Stimulated activated naive CD8-positive, alpha-beta T cell treated with anti-CD3 and anti-CD28 coated beads, Interleukin-15, Interleukin-2, amounts not matched to agents 100 ng/mL and 50 ng/mL, for 24 hours (primary cell): ENCODE measurements around the gene GJB6.

Source experiments
- H3K27ac Mint-ChIP-seq: one replicate; pipeline ENCODE4 v1.8.0; 2021; ENCODE audit warnings: mild to moderate bottlenecking, mixed read lengths
- H3K27me3 Mint-ChIP-seq: one replicate; pipeline ENCODE4 v1.8.0; 2021; ENCODE audit warnings: mixed read lengths
- H3K36me3 Mint-ChIP-seq: one replicate; pipeline ENCODE4 v1.8.0; 2021; ENCODE audit warnings: low read depth, mixed read lengths
- H3K4me1 Mint-ChIP-seq: one replicate; pipeline ENCODE4 v1.8.0; 2021; ENCODE audit warnings: low read depth, mixed read lengths
- H3K4me3 Mint-ChIP-seq: one replicate; pipeline ENCODE4 v1.8.0; 2021; ENCODE audit warnings: mild to moderate bottlenecking, mixed read lengths
- H3K9me3 Mint-ChIP-seq: one replicate; pipeline ENCODE4 v1.8.0; 2021; ENCODE audit warnings: mixed read lengths

GJB6 gene

DNA sequence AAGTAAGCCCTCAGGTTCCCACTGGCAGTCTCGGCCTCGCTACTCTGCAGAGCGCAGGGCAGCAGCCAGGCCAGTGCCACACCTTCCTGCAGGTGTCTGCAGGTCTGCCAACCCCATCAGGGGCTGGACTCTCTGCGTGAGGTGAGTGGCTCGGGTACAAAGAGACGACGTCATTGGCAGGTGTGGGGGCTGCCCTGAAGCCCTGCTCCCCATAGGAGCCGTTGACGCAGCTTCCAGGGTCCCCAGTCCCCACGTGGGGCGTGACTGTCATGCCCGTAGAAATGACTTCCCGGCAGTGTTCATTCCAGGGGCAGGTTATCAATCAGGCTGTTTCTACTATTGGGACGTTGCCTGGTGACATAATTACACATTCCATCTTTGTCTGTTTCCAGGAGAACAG lies 15.3 kb upstream of the GJB6 start:
- peaks cover 6% of the 10 kb centered on the region for H3K27me3 Mint-ChIP-seq
- H3K4me1 Mint-ChIP-seq, result no peaks in the 10 kb centered on the region
- H3K27ac Mint-ChIP-seq, result no peak overlapping the region

DNA sequence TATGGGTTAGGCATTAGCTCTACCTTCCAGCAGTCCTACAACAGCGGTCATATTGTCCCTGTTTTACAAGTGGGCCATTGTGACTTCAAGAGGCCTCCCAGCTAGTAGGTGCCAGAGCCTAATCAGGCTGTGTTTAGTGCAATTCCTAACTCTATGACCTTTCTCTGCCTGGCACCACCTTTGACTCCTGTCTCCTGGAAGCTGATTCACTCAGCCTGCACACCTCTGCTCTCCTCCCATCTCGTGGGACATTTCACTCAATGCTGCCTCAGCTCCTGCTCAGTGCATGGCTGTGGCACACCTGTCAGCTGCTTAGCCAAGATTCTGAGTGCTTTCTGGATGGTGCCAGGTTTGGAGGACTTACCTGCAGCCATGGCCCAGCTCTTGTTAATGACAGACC lies 9.5 kb upstream of the GJB6 start:
- H3K4me3 Mint-ChIP-seq, result no peak overlapping the region
- H3K36me3 Mint-ChIP-seq, result no peaks in the 10 kb centered on the region
- H3K4me1 Mint-ChIP-seq, result no peaks in the 10 kb centered on the region
- peaks cover 14% of the 10 kb centered on the region for H3K27me3 Mint-ChIP-seq
- H3K9me3 Mint-ChIP-seq, result peaks cover 4% of the 10 kb centered on the region
- no peak overlapping the region for H3K27ac Mint-ChIP-seq

More for the DNA sequence above, 15.3 kb upstream of the GJB6 start:
- Mint-ChIP-seq H3K36me3 (no peaks in the 10 kb centered on the region), H3K9me3 (peaks cover 4% of the 10 kb centered on the region), H3K4me3 (no peak overlapping the region)

DNA sequence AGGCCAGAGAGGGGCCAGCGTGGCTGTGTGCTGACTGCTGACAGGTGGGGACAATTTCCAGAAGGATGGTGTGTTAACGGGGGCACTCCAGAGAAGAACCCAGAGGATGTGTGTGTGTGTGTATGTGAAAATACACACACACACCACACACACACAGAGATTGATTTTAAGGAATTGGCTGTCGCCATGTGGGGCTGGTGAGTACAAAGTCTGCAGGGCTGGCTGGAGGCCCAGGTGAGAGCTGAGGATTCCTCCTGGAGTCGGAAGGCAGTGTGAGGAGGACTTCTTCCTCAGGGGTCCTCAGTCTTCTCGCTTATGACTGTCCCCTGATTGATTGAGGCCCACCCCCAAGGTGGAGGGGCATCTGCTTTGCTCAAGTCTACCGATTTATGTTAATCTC lies 7.6 kb upstream of the GJB6 start:
- Mint-ChIP-seq H3K4me3 (no peak overlapping the region), H3K9me3 (peaks cover 4% of the 10 kb centered on the region), H3K4me1 (no peaks in the 10 kb centered on the region), H3K27me3 (peaks cover 16% of the 10 kb centered on the region), H3K27ac (no peak overlapping the region), H3K36me3 (no peaks in the 10 kb centered on the region)

DNA sequence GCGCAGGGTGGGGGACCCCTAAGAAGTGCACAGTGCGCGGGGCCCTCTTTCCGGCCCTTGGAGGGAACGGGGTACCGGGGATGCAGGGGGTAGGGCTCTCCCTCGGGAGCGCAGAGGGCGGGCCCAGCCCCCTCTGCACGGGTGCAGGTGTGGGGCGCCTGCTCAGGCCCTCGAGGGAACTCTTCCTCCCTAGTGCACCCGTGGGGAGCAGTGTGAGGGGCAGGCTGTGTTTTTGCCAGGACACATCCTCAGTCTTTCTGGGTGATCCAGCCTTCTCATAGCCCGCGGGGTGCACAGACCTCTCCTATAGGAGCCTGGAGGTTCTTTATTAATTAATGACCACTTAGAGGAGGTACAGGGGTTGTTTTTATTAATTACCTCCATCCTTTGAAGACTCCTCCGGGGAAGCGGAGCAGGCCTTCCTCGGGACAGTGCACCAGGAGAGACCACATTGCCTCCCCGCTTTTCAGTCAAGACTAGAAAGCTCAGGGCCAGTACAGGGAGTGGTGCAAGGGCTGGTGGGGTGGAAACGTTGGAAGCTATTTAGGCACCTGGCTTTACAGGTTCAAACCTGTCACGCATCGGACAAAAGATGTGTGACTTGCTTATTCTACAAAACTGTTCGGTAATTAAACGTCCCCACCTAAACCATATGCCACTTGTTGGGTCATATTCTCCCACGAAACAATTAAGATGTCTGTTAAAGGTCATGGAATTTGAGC lies 598 bp upstream of the GJB6 start:
- no peak overlapping the region for H3K27ac Mint-ChIP-seq
- no peaks in the 10 kb centered on the region for H3K36me3 Mint-ChIP-seq
- no peaks in the 10 kb centered on the region for H3K9me3 Mint-ChIP-seq
- peaks cover 5% of the 10 kb centered on the region for H3K4me1 Mint-ChIP-seq
- H3K27me3 Mint-ChIP-seq, result peaks cover 49% of the 10 kb centered on the region
- H3K4me3 Mint-ChIP-seq, result no peak overlapping the region

DNA sequence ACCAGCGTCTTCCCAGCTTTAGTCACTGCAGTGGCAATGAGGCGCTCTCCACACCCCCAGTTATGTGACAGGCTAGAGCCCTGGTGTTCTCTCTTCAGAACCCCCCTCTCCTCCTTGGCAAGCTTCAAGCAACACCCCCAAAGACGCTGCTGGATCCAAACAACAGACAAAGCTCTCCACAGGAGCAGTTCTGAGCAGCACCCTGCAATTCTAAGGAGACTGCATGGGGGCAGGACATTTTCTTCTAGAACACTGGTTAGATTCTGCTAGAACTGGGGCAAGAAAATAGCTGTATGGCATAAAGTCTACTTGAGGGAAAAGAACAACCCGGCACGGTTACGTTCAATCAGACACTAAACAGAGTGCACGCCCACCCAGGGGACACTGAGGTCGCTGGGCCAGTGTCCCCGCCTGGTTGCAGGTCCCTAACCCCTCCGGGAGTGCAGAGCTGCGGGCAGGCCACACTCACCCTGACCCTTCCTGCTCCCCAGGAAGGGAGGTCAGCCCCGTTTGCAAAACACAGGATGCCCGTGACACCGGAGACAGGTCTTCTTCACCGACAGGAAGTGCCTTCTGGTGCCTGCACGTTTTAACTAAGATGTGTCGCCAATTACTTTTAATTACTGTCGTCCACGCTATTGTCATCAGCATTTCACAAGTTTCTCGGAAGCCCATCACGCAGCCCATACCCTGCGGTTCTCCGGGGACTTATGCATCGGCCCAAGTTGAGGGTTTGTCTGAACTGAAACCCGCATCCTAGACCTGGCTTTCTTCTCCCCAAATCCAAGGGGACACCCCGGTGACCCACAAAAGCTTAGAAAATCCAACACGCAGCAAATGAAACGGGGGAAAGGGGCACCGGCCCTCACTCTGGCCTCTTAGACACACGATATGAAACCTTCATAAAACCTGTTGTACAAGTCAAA lies 943 bp downstream of the GJB6 start:
- no peaks in the 10 kb centered on the region for H3K36me3 Mint-ChIP-seq
- peaks cover 5% of the 10 kb centered on the region for H3K4me1 Mint-ChIP-seq
- peak overlapping the region; percentile 78 for H3K4me3 Mint-ChIP-seq
- peak overlapping the region; percentile 58 for H3K27ac Mint-ChIP-seq
- H3K27me3 Mint-ChIP-seq, result peaks cover 45% of the 10 kb centered on the region
- H3K9me3 Mint-ChIP-seq, result no peaks in the 10 kb centered on the region

DNA sequence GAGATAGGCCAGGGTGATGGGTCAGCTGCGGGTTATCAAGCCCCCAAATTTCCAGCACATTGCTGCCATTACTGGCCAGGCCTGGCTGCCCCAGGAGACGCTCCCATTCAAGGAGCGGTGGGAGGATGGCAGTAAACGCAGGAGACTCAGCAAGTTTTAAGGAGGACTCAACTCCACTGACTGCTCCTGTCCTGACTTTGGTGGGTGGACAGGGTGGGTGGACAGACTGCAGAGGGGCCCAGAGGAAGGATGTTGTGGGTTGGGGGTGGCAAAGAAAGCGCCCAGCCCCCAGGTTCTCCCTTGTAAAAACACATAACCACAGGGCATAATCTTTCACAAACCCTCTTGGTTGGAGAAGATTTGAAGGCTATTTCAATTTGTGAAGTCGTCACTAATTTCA lies 4.4 kb downstream of the GJB6 start:
- Mint-ChIP-seq H3K9me3 (no peaks in the 10 kb centered on the region), H3K27ac (no peak overlapping the region), H3K4me3 (no peak overlapping the region), H3K27me3 (peaks cover 28% of the 10 kb centered on the region), H3K4me1 (peaks cover 5% of the 10 kb centered on the region), H3K36me3 (no peaks in the 10 kb centered on the region)

DNA sequence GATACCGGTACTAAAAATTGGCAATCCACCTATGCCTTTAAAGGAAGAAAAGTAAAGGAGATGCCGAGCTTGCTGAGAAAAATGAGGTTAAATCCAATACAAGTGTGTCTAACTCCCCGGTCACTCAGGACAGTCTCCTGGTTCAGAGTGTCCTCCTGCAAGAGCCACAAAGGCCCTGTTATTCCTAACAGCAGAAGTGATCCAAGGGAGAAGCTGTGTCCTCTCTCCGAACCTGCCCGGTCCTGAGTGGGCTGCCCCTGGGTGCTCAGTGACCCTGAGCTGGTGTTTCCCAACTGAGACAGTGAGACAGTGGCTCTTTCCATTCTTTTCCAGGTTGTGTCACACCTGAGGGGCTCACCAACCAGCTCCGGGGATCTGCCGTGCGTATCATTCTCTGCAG lies 4.8 kb downstream of the GJB6 start:
- no peaks in the 10 kb centered on the region for H3K36me3 Mint-ChIP-seq
- H3K4me3 Mint-ChIP-seq, result no peak overlapping the region
- peaks cover 5% of the 10 kb centered on the region for H3K4me1 Mint-ChIP-seq
- H3K27me3 Mint-ChIP-seq, result peaks cover 26% of the 10 kb centered on the region
- no peak overlapping the region for H3K27ac Mint-ChIP-seq
- no peaks in the 10 kb centered on the region for H3K9me3 Mint-ChIP-seq

DNA sequence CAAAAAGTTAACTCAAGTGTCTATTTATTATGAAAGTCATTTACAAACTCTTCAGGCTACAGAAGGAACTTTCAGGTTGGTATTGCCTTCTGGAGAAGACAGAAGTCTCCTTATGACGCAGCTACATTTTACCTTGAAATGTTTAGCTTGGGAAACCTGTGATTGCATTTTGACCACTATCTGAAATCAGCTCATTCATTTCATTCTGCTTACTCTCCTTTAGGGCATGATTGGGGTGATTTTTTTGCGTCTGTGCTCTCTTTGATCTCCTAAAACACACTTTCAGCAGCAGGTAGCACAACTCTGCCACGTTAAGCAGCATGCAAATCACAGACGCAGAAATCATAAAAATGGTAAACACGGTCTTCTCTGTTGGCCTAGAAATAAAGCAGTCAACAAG lies 9.6 kb downstream of the GJB6 start:
- H3K27ac Mint-ChIP-seq, result no peak overlapping the region

DNA sequence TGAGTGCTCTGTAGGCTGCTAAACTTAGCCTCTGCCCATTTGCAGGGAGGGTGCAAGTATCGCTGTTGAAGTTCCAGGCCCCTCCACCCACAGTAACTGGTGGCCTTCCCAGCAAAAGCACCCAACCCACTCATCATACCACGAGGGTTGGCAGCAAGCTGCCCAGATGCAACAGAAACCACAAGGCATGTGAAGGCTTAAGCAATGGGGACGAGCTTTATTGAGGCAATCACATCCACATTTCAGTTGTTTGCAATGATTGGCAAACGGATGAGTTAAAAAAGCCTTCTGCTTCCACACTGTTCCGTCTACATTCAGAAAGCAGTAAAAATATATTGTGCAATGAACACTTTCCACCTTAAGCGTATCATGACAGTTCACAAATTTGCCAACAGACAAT lies 10.3 kb downstream of the GJB6 start:
- no peaks in the 10 kb centered on the region for H3K36me3 Mint-ChIP-seq
- H3K27ac Mint-ChIP-seq, result no peak overlapping the region
- peaks cover 3% of the 10 kb centered on the region for H3K27me3 Mint-ChIP-seq
- H3K4me1 Mint-ChIP-seq, result peaks cover 18% of the 10 kb centered on the region
- H3K4me3 Mint-ChIP-seq, result no peak overlapping the region
- H3K9me3 Mint-ChIP-seq, result no peaks in the 10 kb centered on the region

More for the DNA sequence above, 9.6 kb downstream of the GJB6 start:
- Mint-ChIP-seq H3K4me3 (no peak overlapping the region), H3K4me1 (peaks cover 18% of the 10 kb centered on the region), H3K27me3 (peaks cover 3% of the 10 kb centered on the region), H3K36me3 (no peaks in the 10 kb centered on the region), H3K9me3 (no peaks in the 10 kb centered on the region)

DNA sequence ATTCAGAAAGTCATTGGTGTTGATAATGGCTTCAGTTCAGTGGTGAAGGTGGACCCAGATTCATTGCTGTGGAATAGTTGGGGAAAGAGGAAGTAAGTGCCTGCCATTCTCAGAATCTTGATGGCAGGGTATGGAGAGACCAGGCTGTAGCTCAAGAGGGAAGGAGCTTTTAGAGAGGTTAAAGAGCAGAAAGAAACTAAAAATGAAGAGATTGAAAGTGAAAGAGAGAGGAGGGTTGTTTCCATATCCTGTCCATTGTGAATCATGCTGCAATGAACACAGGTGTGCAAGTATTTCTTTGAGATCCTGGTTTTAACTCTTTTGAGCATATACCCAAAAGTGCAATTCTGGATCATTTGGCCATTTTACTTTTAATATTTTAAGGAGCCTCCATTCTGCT lies 12.5 kb downstream of the GJB6 start:
- Mint-ChIP-seq H3K27ac (peak overlapping the region; percentile 60), H3K36me3 (no peaks in the 10 kb centered on the region), H3K4me3 (peak overlapping the region; percentile 59), H3K4me1 (peaks cover 18% of the 10 kb centered on the region), H3K9me3 (no peaks in the 10 kb centered on the region), H3K27me3 (peaks cover 8% of the 10 kb centered on the region)

DNA sequence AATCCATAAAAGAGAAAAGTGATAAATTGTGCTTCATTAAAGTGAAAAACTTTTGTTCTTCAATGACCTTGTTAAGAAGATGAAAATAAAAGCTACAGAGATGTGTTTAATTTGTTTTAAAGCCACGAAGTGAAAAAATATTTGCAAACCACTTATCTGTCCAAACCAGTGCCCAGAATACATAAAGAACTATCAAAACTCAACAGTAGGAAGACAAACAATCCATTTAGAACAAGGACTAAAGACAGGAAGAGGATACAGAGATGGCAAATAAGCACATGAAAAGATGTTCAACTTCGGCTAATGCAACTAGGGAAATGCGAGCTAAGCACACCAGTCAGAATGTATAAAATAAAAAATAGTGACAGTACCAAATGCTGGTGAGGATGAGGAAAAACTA lies 15.0 kb downstream of the GJB6 start:
- Mint-ChIP-seq H3K4me3 (no peak overlapping the region), H3K27me3 (peaks cover 26% of the 10 kb centered on the region), H3K27ac (no peak overlapping the region), H3K9me3 (no peaks in the 10 kb centered on the region), H3K36me3 (no peaks in the 10 kb centered on the region), H3K4me1 (peaks cover 18% of the 10 kb centered on the region)

DNA sequence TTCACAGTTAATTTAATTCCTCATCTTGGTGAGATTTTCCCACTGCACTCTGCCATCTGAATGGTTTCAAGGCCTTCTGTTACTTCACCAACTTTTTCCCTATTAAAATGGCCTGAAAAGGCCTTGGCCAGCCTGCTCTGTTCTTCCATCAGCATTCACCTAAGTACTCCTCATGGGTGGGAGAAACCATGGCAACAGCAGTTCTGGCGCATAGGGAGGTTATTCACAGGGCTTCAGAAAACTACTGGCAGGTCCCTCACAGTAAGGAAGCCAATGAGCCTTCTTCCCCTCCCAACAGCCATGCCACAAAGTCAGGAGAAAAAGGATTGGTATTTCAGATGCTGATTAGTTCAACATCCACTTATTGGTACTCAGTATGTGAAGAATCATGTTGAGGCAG lies 22.2 kb downstream of the GJB6 start:
- Mint-ChIP-seq H3K9me3 (no peaks in the 10 kb centered on the region), H3K27me3 (peaks cover 35% of the 10 kb centered on the region), H3K27ac (no peak overlapping the region), H3K4me3 (no peak overlapping the region), H3K36me3 (no peaks in the 10 kb centered on the region), H3K4me1 (no peaks in the 10 kb centered on the region)

DNA sequence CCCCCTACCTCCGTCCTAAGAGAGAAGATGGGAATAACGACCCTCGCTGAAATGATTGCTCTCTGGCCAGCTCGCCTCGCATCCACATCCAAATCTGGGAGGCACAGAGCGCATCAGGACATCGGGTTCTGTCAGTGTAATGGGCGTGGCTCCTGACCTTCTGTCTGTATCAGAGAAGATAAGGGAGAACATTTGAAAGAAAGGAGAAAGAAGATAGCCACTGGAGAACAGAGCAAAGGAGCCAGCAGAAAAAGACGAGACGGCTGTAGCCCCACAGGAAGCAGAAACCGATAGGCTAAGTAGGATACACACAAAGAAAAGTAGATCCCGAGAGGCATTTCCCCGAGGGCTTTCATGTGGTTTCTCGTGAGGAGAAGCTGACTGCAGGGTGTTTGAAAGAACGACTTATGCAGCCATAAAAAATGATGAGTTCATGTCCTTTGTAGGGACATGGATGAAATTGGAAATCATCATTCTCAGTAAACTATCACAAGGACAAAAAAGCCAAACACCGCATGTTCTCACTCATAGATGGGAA lies 25.4 kb downstream of the GJB6 start:
- no peak overlapping the region for H3K4me3 Mint-ChIP-seq

DNA sequence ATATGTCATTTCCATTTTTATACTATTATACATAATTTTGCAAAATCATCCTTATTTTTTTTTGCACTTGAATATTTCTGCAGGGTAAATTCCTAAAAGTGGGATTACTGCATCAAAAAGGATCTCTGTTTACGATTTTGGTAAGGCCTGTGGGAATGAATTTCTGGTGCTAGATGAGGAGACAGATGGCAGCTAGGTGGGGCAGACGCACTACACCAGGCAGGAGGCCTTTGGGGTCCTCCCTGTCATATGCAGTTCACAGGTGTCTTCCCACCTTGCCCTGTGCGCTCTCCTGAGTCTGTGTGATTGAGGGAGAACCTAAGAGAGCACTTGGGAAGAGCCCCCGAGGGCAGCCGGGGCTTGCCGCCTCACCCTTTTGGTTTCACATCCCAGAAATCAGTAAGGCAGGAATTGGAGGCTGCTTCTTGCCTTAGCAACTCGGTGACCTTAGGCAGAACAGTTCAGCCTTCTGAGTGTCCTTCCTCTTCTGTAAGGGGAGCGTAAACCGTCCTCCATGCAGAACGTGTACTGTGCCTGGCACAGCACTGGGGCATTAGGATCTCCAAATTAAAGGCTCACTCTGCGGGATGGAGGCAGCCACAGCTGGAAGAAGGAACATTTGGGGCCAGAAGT lies 25.9 kb downstream of the GJB6 start:
- no peak overlapping the region for H3K4me3 Mint-ChIP-seq
- no peaks in the 10 kb centered on the region for H3K36me3 Mint-ChIP-seq
- no peaks in the 10 kb centered on the region for H3K9me3 Mint-ChIP-seq
- no peak overlapping the region for H3K27ac Mint-ChIP-seq
- no peaks in the 10 kb centered on the region for H3K4me1 Mint-ChIP-seq
- H3K27me3 Mint-ChIP-seq, result peaks cover 21% of the 10 kb centered on the region

More for the DNA sequence above, 25.4 kb downstream of the GJB6 start:
- H3K4me1 Mint-ChIP-seq, result no peaks in the 10 kb centered on the region
- H3K27me3 Mint-ChIP-seq, result peaks cover 19% of the 10 kb centered on the region
- no peaks in the 10 kb centered on the region for H3K9me3 Mint-ChIP-seq
- H3K27ac Mint-ChIP-seq, result no peak overlapping the region
- H3K36me3 Mint-ChIP-seq, result no peaks in the 10 kb centered on the region

DNA sequence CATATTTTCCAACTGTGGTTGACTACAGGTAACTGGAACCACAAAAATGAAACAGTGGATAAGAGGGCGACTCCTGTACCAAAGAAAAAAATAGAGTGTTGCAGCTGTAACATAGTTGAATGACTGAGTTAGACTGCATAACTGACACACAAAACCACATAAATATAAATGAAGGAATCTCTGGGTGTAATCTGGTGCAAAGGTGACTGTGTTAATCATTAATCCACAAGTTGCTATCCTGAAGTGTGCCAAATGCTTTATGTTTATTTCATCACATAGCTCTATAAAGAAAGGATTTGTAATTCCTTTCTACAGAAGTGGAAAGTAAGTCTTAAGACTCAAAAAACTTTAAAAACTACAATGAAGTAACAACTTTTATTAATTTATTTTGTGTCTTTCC lies 33.3 kb downstream of the GJB6 start:
- H3K27me3 Mint-ChIP-seq, result peaks cover 56% of the 10 kb centered on the region
- H3K9me3 Mint-ChIP-seq, result no peaks in the 10 kb centered on the region
- H3K27ac Mint-ChIP-seq, result no peak overlapping the region
- H3K4me3 Mint-ChIP-seq, result no peak overlapping the region
- peaks cover 16% of the 10 kb centered on the region for H3K4me1 Mint-ChIP-seq
- H3K36me3 Mint-ChIP-seq, result no peaks in the 10 kb centered on the region
